Epithelial cell of proximal tubule (primary cell): ENCODE measurements around the gene NFKBIL1. TPM values are rescaled to one million over a fixed set of nuclear protein-coding genes. Genes with fewer than 3 reads are reported as not detected.

ENCODE experiments used
- DNase-seq: peaks from one replicate; pipeline ENCODE4 v3.0.0-alpha.2; 2011; ENCODE audit warnings: low read depth
- H3K4me3 ChIP-seq: 2 replicates; pipeline ENCODE4 v1.5.1; 2011; ENCODE audit warnings: low read depth, mild to moderate bottlenecking, low read length
- CTCF ChIP-seq: conservative IDR thresholded peaks from 2 replicates; pipeline ENCODE4 v1.5.1; 2012; ENCODE audit warnings: low read depth, mild to moderate bottlenecking, low read length
- total RNA-seq: library from RNA; depleted of rRNA; stranded (reverse); fragments of >200 nt; gene quantifications from 2 replicates; pipeline ENCODE4 v1.2.3, GENCODE V29; 2015

Gene NFKBIL1
- total RNA-seq, 1 donor from 2014 or later: 17.8 TPM

GRCh38 chr6:31560697-31561058 lies 13.3 kb downstream of the NFKBIL1 start:
- TF ChIP-seq CTCF: no peak
- H3K4me3 ChIP-seq: no peak overlapping the region
- DNase-seq: no peak

- TF ChIP-seq CTCF: no peak
- DNase-seq: no peak
- H3K4me3 ChIP-seq: no peak overlapping the region
These were observed 20.3 kb downstream of the NFKBIL1 start for GRCh38 chr6:31567531-31568370.

- DNase-seq: no peak
- no peak for TF ChIP-seq CTCF
- H3K4me3 ChIP-seq: no peak overlapping the region
These were observed 21.1 kb downstream of the NFKBIL1 start for GRCh38 chr6:31568537-31568961.

GRCh38 chr6:31569861-31570536 lies 22.6 kb downstream of the NFKBIL1 start:
- DNase-seq: no peak
- TF ChIP-seq CTCF: no peak
- no peak overlapping the region for H3K4me3 ChIP-seq

GRCh38 chr6:31572041-31572911 lies 24.9 kb downstream of the NFKBIL1 start, which contains the start of gene LTA:
Gene LTA, plus strand, starts transcription at chr6:31572289. Its CDS starts 454 bp downstream, at chr6:31572743.
- H3K4me3 ChIP-seq: no peak within 1 kb of the TSS
- TF ChIP-seq CTCF: no peak
- DNase-seq: no peak

GRCh38 chr6:31573239-31574105 lies 26.1 kb downstream of the NFKBIL1 start:
- no peak for TF ChIP-seq CTCF
- H3K4me3 ChIP-seq: no peak overlapping the region
- no peak for DNase-seq
